ENCODE measurements around the gene SCFD1.
"Not testable (repeated sequence)": the region's sequence is repeated elsewhere in the genome, so short reads cannot be mapped to it uniquely, and the experiment has no call there.

SCFD1 gene

GRCh38 chr14:30678926-30679431 is 56.9 kb downstream of the SCFD1 start:
- no peak for DNase-seq (ENCODE audit: low spot score)

GRCh38 chr14:30680036-30680435 is 57.9 kb downstream of the SCFD1 start:
- DNase-seq (ENCODE audit: low spot score), result no peak

- not testable (repeated sequence) for DNase-seq (ENCODE audit: low spot score)
Measured at GRCh38 chr14:30680776-30681175, 58.7 kb downstream of the SCFD1 start.

GRCh38 chr14:30681752-30682355 is 59.7 kb downstream of the SCFD1 start:
- no peak for DNase-seq (ENCODE audit: low spot score)

- not testable (repeated sequence) for DNase-seq (ENCODE audit: low spot score)
Measured at GRCh38 chr14:30690487-30691355, 68.6 kb downstream of the SCFD1 start.

- no peak for DNase-seq (ENCODE audit: low spot score)
Measured at GRCh38 chr14:30691751-30692398, 69.8 kb downstream of the SCFD1 start.

- DNase-seq (ENCODE audit: low spot score), result no peak
Measured at GRCh38 chr14:30692669-30693068, 70.5 kb downstream of the SCFD1 start.

- no peak for DNase-seq (ENCODE audit: low spot score)
Measured at GRCh38 chr14:30698463-30698862, 76.3 kb downstream of the SCFD1 start.

GRCh38 chr14:30706704-30707103 is 84.6 kb downstream of the SCFD1 start:
- DNase-seq (ENCODE audit: low spot score), result no peak

GRCh38 chr14:30708157-30708556 is 86.0 kb downstream of the SCFD1 start:
- DNase-seq (ENCODE audit: low spot score), result no peak

GRCh38 chr14:30709201-30709600 is 87.1 kb downstream of the SCFD1 start:
- DNase-seq (ENCODE audit: low spot score), result no peak

GRCh38 chr14:30710876-30711275 is 88.8 kb downstream of the SCFD1 start:
- DNase-seq (ENCODE audit: low spot score), result no peak

GRCh38 chr14:30719137-30719536 is 97.0 kb downstream of the SCFD1 start:
- no peak for DNase-seq (ENCODE audit: low spot score)

GRCh38 chr14:30725763-30726162 is 103.6 kb downstream of the SCFD1 start:
- DNase-seq (ENCODE audit: low spot score), result no peak

GRCh38 chr14:30728471-30728870 is 106.4 kb downstream of the SCFD1 start:
- no peak for DNase-seq (ENCODE audit: low spot score)

- no peak for DNase-seq (ENCODE audit: low spot score)
Measured at GRCh38 chr14:30737916-30738315, 115.8 kb downstream of the SCFD1 start.

- DNase-seq (ENCODE audit: low spot score), result no peak
Measured at GRCh38 chr14:30738978-30739377, 116.9 kb downstream of the SCFD1 start.

- no peak for DNase-seq (ENCODE audit: low spot score)
Measured at GRCh38 chr14:30748343-30748742, 126.2 kb downstream of the SCFD1 start.

- DNase-seq (ENCODE audit: low spot score), result no peak
Measured at GRCh38 chr14:30751646-30752416, 129.7 kb downstream of the SCFD1 start.

- no peak for DNase-seq (ENCODE audit: low spot score)
Measured at GRCh38 chr14:30753452-30753851, 131.3 kb downstream of the SCFD1 start.

- DNase-seq (ENCODE audit: low spot score), result no peak
Measured at GRCh38 chr14:30754778-30755177, 132.7 kb downstream of the SCFD1 start.

- DNase-seq (ENCODE audit: low spot score), result no peak
Measured at GRCh38 chr14:30756594-30756993, 134.5 kb downstream of the SCFD1 start.
